IPS-18c (cell line): ENCODE data around the gene WTAP.
"Not testable (repeated sequence)": the region's sequence is repeated elsewhere in the genome, so short reads cannot be mapped to it uniquely, and the experiment has no call there.

Experiments used
- H3K4me3 ChIP-seq: 2 replicates; pipeline ENCODE4 v1.7.0; 2013; ENCODE audit warnings: low read depth, mild to moderate bottlenecking, low read length, moderate library complexity; ENCODE audit not compliant: insufficient read depth
- H3K9me3 ChIP-seq: one replicate; pipeline ENCODE4 v1.6.1; 2013; ENCODE audit warnings: mild to moderate bottlenecking, low read length, moderate library complexity; ENCODE audit not compliant: control insufficient read depth, insufficient read depth

The WTAP gene

GRCh38 chr6:159691963-159692287, 35.4 kb upstream of the WTAP start:
- H3K9me3 ChIP-seq = no peaks in the 10 kb centered on the region
- peak overlapping the region; percentile 87 for H3K4me3 ChIP-seq

- peak overlapping the region; percentile 87 for H3K4me3 ChIP-seq
- no peaks in the 10 kb centered on the region for H3K9me3 ChIP-seq
Measured at GRCh38 chr6:159692303-159693127, 34.8 kb upstream of the WTAP start.

- Histone ChIP-seq H3K9me3 (no peaks in the 10 kb centered on the region), H3K4me3 (peak within 1 kb of the TSS; percentile 87)
Measured at GRCh38 chr6:159693128-159693893, 34.0 kb upstream of the WTAP start, which contains the start of gene SOD2. TSS of gene SOD2 (minus strand) at chr6:159693241. CDS start at chr6:159693167, 74 bp downstream.

- Histone ChIP-seq H3K9me3 (no peaks in the 10 kb centered on the region), H3K4me3 (peak overlapping the region; percentile 87)
Measured at GRCh38 chr6:159693894-159694545, 33.3 kb upstream of the WTAP start.

- Histone ChIP-seq H3K4me3 (no peak overlapping the region), H3K9me3 (no peaks in the 10 kb centered on the region)
Measured at GRCh38 chr6:159695984-159696383, 31.3 kb upstream of the WTAP start.

- H3K4me3 ChIP-seq = no peak overlapping the region
- peaks cover 7% of the 10 kb centered on the region for H3K9me3 ChIP-seq
Measured at GRCh38 chr6:159700970-159701369, 26.3 kb upstream of the WTAP start.

GRCh38 chr6:159701413-159701999, 25.8 kb upstream of the WTAP start:
- Histone ChIP-seq H3K4me3 (no peak overlapping the region), H3K9me3 (peaks cover 7% of the 10 kb centered on the region)

GRCh38 chr6:159710603-159711002, 16.7 kb upstream of the WTAP start:
- H3K4me3 ChIP-seq = not testable (repeated sequence)

GRCh38 chr6:159712389-159712788, 14.9 kb upstream of the WTAP start:
- H3K4me3 ChIP-seq, H3K9me3 ChIP-seq: not testable (repeated sequence)

More at GRCh38 chr6:159710603-159711002, 16.7 kb upstream of the WTAP start:
- H3K9me3 ChIP-seq = not testable (repeated sequence)

- H3K4me3 ChIP-seq = no peak overlapping the region
- H3K9me3 ChIP-seq = no peaks in the 10 kb centered on the region
Measured at GRCh38 chr6:159713984-159714383, 13.3 kb upstream of the WTAP start.

- H3K9me3 ChIP-seq = no peaks in the 10 kb centered on the region
Measured at GRCh38 chr6:159714404-159714803, 12.9 kb upstream of the WTAP start.

GRCh38 chr6:159715166-159715565, 12.1 kb upstream of the WTAP start:
- no peaks in the 10 kb centered on the region for H3K9me3 ChIP-seq
- no peak overlapping the region for H3K4me3 ChIP-seq

More at GRCh38 chr6:159714404-159714803, 12.9 kb upstream of the WTAP start:
- no peak overlapping the region for H3K4me3 ChIP-seq

- Histone ChIP-seq H3K9me3 (no peaks in the 10 kb centered on the region), H3K4me3 (no peak overlapping the region)
Measured at GRCh38 chr6:159715605-159716004, 11.7 kb upstream of the WTAP start.

- Histone ChIP-seq H3K4me3 (no peak overlapping the region), H3K9me3 (no peaks in the 10 kb centered on the region)
Measured at GRCh38 chr6:159716247-159717096, 10.8 kb upstream of the WTAP start.

GRCh38 chr6:159718634-159719033, 8.7 kb upstream of the WTAP start:
- H3K9me3 ChIP-seq = no peaks in the 10 kb centered on the region
- H3K4me3 ChIP-seq = no peak overlapping the region

GRCh38 chr6:159719287-159719686, 8.0 kb upstream of the WTAP start:
- no peaks in the 10 kb centered on the region for H3K9me3 ChIP-seq
- H3K4me3 ChIP-seq = no peak overlapping the region

GRCh38 chr6:159720708-159721107, 6.6 kb upstream of the WTAP start:
- no peak overlapping the region for H3K4me3 ChIP-seq
- H3K9me3 ChIP-seq = no peaks in the 10 kb centered on the region
